NCI-H526 treated with DMSO at 0.1 percent for 48 hours (cell line): ENCODE results near the gene FAHD2A.
"Not testable (repeated sequence)": the region's sequence is repeated elsewhere in the genome, so short reads cannot be mapped to it uniquely, and the experiment has no call there.

Experiments used
- DNase-seq: peaks from one replicate; lab custom pipeline; 2025; lab: John Stamatoyannopoulos, UW

Gene FAHD2A

DNA sequence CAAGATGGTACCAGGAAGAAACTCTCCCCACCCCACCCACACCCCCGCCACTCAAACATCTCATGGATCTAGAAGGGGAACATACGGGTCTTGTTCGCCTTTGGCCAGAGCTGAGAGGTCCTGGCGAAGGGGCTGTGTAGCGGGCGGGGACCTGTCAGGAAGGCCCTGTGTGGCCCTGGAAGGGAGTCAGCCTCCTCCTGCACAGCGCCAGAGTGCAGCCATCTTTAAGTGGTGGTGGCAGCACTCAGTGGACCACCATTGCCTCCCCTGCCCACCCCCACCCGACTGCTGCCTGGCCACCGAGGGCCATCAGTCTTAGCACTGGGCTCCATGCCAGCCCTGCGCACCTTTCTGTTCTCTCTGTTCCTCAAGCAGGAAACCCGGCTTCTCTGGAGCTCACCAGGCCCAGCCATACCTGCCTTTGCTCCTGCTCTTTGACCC lies 11.6 kb upstream of the FAHD2A start:
- no peak for DNase-seq

DNA sequence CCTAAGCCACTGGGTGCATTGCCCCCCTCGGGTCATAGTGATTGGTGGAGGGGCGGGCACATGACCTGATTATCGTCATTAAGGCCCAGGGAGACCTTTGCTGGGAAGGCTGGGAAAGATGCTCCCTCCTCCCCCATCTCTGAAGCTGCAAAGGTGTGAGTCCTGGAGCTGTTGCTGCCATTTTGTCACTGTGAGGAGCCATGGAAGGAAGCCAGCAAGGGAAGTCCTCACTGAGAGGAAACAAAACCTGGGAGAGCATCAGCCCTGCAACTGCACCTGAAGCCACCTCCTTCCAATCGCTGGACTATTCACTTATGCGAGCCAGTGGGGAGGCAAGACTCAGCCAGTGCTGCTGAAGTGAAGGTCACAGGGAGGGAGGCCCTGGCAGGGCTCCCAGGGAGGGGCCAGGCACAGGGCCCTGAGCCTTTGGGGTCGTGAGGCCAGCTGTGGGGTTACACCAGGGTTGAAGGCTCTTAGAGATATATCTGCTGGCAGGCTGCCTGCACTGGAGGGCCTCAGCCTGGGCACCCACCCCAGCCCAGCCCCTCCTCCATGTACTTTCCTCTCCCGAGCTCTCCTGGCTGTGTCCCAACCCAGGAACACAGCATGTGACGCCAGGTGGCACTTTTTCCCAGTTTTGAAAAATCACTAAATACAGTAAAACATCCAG lies 10.7 kb upstream of the FAHD2A start:
- DNase-seq = no peak

DNA sequence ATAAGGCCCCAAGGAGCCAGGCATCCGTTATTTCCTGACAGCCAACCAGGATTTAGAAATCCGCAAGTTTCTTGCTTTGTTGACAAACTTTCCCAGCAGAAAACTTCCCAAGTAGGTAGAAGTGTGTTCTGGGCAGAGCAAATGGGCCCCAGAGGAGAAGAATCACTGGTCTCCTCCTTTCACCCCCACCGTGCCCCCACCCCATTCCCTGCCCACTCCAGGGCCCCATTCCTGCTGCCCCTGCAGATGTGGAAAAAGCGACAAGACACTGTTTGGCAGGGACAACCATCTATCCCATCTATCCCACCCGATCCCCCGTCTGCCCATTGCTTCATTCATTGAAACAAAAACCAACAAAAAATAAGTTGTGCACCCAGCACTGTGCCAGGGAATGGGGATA lies 10.2 kb upstream of the FAHD2A start:
- DNase-seq = no peak

GRCh38 chr2:95392730-95393455 lies 9.6 kb upstream of the FAHD2A start:
- DNase-seq = no peak

DNA sequence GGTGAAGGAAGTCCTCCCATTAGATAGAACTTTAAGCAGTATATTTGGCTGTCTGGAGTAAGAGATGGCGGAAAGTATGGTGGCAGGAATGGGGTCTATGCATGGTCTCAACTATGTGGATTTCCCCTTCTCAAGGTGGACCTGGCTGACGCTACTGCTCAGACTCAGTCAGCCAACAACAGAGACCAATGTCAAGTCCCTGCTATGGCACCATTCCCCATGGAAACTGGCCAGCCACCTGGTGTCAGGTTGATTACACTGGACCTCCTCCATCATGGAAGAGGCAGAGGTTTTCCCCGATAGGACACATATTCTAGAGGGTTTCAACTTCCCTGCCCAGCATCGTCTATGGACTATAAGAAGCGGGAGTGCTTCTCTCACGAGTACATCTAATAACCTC lies 8.6 kb upstream of the FAHD2A start:
- DNase-seq = no peak

GRCh38 chr2:95399061-95399460 lies 3.4 kb upstream of the FAHD2A start:
- no peak for DNase-seq

DNA sequence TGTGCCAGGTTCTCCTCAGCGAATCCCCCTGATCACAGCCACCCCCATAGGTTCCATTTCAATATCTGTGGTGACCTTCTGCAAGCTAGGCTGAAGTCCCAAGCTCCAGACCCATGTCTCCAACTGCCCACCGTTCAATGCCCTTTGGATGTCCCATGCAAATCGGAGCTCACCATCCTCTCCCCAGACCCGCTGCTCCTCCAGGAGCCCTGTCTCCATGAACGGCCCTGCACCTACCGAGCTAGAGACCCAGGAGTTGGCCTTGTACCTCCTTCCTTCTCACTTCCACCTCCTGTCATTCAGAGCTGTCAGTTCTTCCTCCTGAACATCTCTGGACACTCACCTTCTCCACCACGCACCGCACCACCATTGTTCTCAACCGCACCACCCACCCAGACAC lies 1.0 kb upstream of the FAHD2A start:
- no peak for DNase-seq

GRCh38 chr2:95402004-95402369 lies 521 bp upstream of the FAHD2A start:
- not testable (repeated sequence) for DNase-seq

GRCh38 chr2:95403204-95403721 lies 755 bp downstream of the FAHD2A start:
- DNase-seq = peak; percentile 9

DNA sequence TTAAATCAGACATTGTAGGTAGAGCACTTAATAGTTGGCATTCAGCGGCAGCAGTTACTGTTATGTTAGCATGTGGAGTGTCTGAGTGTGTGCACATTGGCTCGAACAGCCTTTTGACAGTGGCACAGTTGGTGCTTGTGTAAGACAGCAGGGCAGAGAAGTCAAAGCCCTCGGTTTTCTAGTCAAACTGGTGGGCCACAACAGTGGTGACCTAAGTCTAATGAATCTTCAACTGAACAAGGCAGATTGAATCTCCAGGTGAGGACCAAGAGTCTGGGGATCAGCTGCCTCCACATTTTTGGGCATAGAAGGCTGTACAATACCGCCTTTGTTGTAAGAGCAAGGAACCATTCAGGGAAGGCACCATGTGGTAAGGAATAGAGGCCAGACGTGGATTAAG lies 1.3 kb downstream of the FAHD2A start:
- DNase-seq = not testable (repeated sequence)

GRCh38 chr2:95404676-95405075 lies 2.2 kb downstream of the FAHD2A start:
- DNase-seq = not testable (repeated sequence)

DNA sequence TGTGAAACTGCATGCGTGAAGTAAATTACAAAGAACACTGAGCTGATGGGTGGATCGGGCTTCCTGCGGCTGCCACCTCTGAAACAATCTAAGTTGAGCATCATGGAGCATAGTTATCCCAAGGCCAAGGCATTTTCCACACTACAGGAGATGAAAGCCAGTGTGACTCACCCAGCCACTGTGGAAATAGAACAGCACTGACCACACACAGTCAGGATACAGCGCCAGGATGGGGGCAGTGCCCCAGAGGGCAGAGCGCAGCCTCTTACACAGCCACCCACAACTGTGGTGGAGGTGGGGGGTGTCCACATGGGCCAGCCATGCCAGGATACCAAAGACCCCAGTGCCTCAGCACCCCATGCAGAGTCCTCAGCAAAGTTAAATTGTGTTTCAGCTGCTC lies 8.7 kb downstream of the FAHD2A start:
- not testable (repeated sequence) for DNase-seq

DNA sequence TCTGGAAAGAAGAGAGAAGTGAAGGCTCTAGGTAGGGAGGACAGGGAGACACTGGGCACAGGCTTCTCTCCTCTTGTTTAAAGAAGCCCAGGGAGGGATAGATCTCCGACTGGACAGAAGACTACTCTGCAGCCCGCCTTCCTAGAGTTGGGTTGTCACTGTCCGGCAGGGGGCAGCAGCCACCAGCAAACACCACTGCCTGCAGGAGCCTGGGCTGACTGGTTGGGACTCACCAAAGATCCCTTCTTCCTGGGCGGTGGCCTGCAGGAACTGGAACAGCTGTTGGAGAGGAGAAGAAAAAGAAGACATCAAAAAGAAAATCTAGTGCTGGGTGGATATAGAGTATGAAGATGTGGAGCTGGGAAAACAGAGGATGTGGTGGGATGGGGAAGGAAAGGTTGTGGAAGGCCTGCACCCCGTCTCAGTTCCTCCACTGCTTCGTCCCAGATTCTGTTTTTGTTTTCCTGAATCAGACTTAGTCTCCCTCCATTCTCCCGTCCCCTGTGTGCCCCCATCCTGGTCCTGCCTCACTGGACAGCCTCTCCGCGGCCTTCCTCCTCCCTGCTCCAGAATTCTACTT lies 11.6 kb downstream of the FAHD2A start:
- peak; percentile 20 for DNase-seq

DNA sequence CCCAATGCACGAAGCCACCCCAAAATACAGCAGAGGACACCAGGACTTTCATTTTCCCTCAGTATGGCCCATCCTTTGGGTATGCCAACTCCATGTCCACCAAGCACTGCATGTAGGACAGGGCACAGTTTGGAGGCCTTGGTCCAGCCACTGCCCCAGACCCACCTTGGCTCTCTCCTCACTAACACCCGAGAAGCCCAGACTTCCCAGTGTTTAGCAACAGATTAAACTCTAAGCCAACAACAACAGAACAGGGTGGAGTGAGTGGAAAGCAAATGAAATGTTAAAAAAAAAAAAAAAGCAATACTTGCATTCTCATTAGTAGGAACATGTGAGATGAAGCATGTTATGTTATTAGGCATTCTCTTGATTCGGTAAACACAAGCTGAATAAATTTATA lies 12.6 kb downstream of the FAHD2A start:
- DNase-seq = not testable (repeated sequence)

- DNase-seq = not testable (repeated sequence)
These were observed 13.1 kb downstream of the FAHD2A start for GRCh38 chr2:95415561-95415960.

DNA sequence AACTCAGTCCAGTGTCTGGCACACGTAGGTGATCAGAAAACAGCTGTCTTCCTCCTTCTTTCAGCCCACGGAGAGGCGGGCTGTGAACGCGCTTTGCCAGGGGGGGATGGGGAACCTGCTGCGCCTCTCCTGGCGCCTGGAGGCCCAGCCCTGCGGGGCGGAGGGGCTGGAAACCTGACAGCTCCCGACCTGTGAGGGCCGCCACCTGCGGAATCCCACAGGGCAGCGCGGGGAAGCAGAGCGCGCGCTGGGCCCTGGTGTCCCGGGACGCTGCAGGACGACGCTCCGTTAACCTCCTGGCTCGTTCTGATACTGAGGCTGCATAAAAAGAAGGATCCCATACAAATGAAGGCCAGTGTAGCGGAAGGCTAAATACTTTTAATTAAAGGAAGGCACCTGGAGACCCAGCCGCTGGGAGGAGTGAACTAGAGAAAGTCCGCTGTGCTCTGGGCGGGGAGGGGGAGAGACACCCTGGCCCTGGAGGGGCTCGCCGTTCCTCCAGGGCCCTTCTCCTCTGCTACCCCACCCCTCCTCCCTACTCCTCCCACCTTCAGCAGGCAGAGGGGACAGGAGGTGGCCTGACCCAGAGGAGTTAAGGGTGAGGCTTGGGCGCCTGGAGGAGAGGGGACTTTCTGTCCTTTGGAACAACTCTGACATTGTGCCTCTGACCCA lies 24.8 kb downstream of the FAHD2A start:
- not testable (repeated sequence) for DNase-seq

- not testable (repeated sequence) for DNase-seq
These were observed 27.4 kb downstream of the FAHD2A start for GRCh38 chr2:95429748-95430467.

- not testable (repeated sequence) for DNase-seq
These were observed 30.9 kb downstream of the FAHD2A start for GRCh38 chr2:95433373-95433772.

GRCh38 chr2:95433973-95434372 lies 31.5 kb downstream of the FAHD2A start:
- not testable (repeated sequence) for DNase-seq

DNA sequence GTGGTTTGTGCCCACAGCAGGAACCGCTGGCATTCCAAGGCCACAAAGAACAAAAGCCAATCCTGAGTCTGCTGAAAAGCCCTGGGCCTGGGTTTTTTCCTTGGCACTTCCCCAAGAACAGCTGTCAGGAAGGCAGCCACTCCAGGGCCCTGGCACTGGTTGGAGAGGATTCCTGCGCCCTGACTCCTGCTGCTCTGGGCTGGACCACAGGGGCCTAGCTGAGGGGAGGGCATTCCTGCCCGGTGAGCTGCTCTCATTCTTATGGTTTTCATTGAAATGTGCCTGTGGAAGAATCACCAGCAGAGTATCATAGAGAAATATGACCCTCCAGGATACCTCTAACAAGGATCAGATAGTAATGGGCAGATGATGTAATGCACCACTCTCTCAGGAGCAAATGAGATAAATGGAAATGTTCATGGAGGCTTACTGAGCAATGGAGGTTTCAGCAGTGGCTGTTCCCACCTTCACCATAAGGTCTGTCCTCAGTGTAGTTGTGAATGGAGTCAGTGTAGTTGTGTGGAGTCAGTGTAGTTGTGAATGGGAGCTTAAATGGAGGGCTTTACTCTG lies 32.1 kb downstream of the FAHD2A start:
- not testable (repeated sequence) for DNase-seq

- not testable (repeated sequence) for DNase-seq
These were observed 32.8 kb downstream of the FAHD2A start for GRCh38 chr2:95435162-95435871.
